HG03280 (cell line): ENCODE measurements around the gene LSM10.
A peak's percentile ranks its signal among the peaks of the same experiment; 100 is the strongest.

ENCODE experiments used
- ATAC-seq: cut with Tn5 transposase; IDR thresholded peaks from one replicate; pipeline ENCODE4 v1.9.1; 2021; ENCODE audit warnings: mild to moderate bottlenecking, moderate library complexity; ENCODE audit not compliant: unreplicated experiment

LSM10 gene

GRCh38 chr1:36354486-36354885 lies 43.2 kb downstream of the LSM10 start:
- ATAC-seq, result no peak

- no peak for ATAC-seq
These were observed 44.5 kb downstream of the LSM10 start for GRCh38 chr1:36352910-36353878.

GRCh38 chr1:36352125-36352909 lies 45.4 kb downstream of the LSM10 start:
- no peak for ATAC-seq

- no peak for ATAC-seq
These were observed 46.3 kb downstream of the LSM10 start for GRCh38 chr1:36351227-36351977.

- no peak for ATAC-seq
These were observed 47.0 kb downstream of the LSM10 start for GRCh38 chr1:36350659-36351226.

- ATAC-seq, result no peak
These were observed 47.9 kb downstream of the LSM10 start for GRCh38 chr1:36349839-36350238.

- ATAC-seq, result peak; percentile 74
These were observed 48.5 kb downstream of the LSM10 start for GRCh38 chr1:36349241-36349671.

- no peak for ATAC-seq
These were observed 50.9 kb downstream of the LSM10 start for GRCh38 chr1:36346741-36347370.

GRCh38 chr1:36345353-36345752 lies 52.4 kb downstream of the LSM10 start:
- ATAC-seq, result no peak

GRCh38 chr1:36344395-36344680 lies 53.4 kb downstream of the LSM10 start:
- no peak for ATAC-seq

GRCh38 chr1:36343651-36344394 lies 53.9 kb downstream of the LSM10 start:
- no peak for ATAC-seq
